Measurements from ENCODE around the gene LDAH. TPM values are rescaled to one million over a fixed set of nuclear protein-coding genes. Genes with fewer than 3 reads are reported as not detected.

LDAH gene
- total RNA-seq, 2 experiments from 2014 or later = 26.2 to 29.3 TPM

- POLR2A ChIA-PET = no interaction called here
- H3K27me3 Mint-ChIP-seq = peaks cover 39% of the 10 kb centered on the region
- CTCF ChIA-PET = interaction anchor here (2.0 kb wide), 1 partner anchor 129 kb away, joined by 5 read pairs; no protein-coding TSS in a partner anchor
Observed at GRCh38 chr2:20834331-20834730, 11.4 kb upstream of the LDAH start.

GRCh38 chr2:20832606-20833005 is 9.7 kb upstream of the LDAH start:
- TF ChIP-seq CTCF (IDR thresholded peaks at IDR 0.05) = no peak
- ATAC-seq = no peak
- ChIA-PET POLR2A (no interaction called here), CTCF (interaction anchor here (0.6 kb wide), 1 partner anchor 149 kb away, joined by 3 read pairs; no protein-coding TSS in a partner anchor)
- intact Hi-C loops (cut with micrococcal nuclease) = no loop called here
- Mint-ChIP-seq H3K9me3 (peaks cover 5% of the 10 kb centered on the region), H3K27me3 (peaks cover 28% of the 10 kb centered on the region), H3K36me3 (ENCODE audit: low read depth) (no peaks in the 10 kb centered on the region), H3K27ac (no peak overlapping the region), H3K4me1 (ENCODE audit: low read depth) (no peaks in the 10 kb centered on the region), H3K4me3 (no peak overlapping the region)
- no peak for DNase-seq

More at GRCh38 chr2:20834331-20834730, 11.4 kb upstream of the LDAH start:
- Mint-ChIP-seq H3K27ac (no peak overlapping the region), H3K4me1 (ENCODE audit: low read depth) (no peaks in the 10 kb centered on the region), H3K4me3 (no peak overlapping the region), H3K36me3 (ENCODE audit: low read depth) (no peaks in the 10 kb centered on the region), H3K9me3 (peaks cover 9% of the 10 kb centered on the region)
- no peak for DNase-seq
- no peak for ATAC-seq
- TF ChIP-seq CTCF (IDR thresholded peaks at IDR 0.05) = no peak
- intact Hi-C loops (cut with micrococcal nuclease) = no loop called here

GRCh38 chr2:20829861-20830260 is 7.0 kb upstream of the LDAH start:
- ChIA-PET POLR2A (no interaction called here), CTCF (no interaction called here)
- TF ChIP-seq CTCF (IDR thresholded peaks at IDR 0.05) = no peak
- Mint-ChIP-seq H3K9me3 (peaks cover 5% of the 10 kb centered on the region), H3K27ac (no peak overlapping the region), H3K4me1 (ENCODE audit: low read depth) (no peaks in the 10 kb centered on the region), H3K4me3 (no peak overlapping the region), H3K27me3 (peaks cover 17% of the 10 kb centered on the region), H3K36me3 (ENCODE audit: low read depth) (no peaks in the 10 kb centered on the region)
- DNase-seq (no peak), ATAC-seq (no peak)
- intact Hi-C loops (cut with micrococcal nuclease) = no loop called here

GRCh38 chr2:20823917-20824316 is 1.0 kb upstream of the LDAH start:
- ATAC-seq (no peak), DNase-seq (no peak)
- CTCF ChIA-PET = interaction anchor here (1.3 to 2.4 kb wide), 2 partner anchors 147 to 163 kb away, joined by 3 to 10 read pairs; no protein-coding TSS in a partner anchor
- no peaks in the 10 kb centered on the region for H3K27me3 Mint-ChIP-seq
- TF ChIP-seq CTCF (IDR thresholded peaks at IDR 0.05) = no peak
- no peak overlapping the region for H3K27ac Mint-ChIP-seq
- intact Hi-C loops (cut with micrococcal nuclease) = no loop called here
- peaks cover 15% of the 10 kb centered on the region for H3K4me1 Mint-ChIP-seq (ENCODE audit: low read depth)
- peaks cover 6% of the 10 kb centered on the region for H3K36me3 Mint-ChIP-seq (ENCODE audit: low read depth)
- peak overlapping the region; percentile 30 for H3K4me3 Mint-ChIP-seq
- POLR2A ChIA-PET = interaction anchor here (1.7 kb wide), 1 partner anchor 27 kb away, joined by 4 read pairs; no protein-coding TSS in a partner anchor
- H3K9me3 Mint-ChIP-seq = no peaks in the 10 kb centered on the region

GRCh38 chr2:20818820-20819219 is 4.1 kb downstream of the LDAH start:
- ChIA-PET CTCF (no interaction called here), POLR2A (interaction anchor here (1.0 kb wide), 1 partner anchor 9 kb away, joined by 5 read pairs; no protein-coding TSS in a partner anchor)
- H3K27ac Mint-ChIP-seq = peak overlapping the region; percentile 46
- intact Hi-C loops (cut with micrococcal nuclease) = no loop called here
- peaks cover 31% of the 10 kb centered on the region for H3K4me1 Mint-ChIP-seq (ENCODE audit: low read depth)
- H3K9me3 Mint-ChIP-seq = no peaks in the 10 kb centered on the region
- H3K4me3 Mint-ChIP-seq = no peak overlapping the region
- peak; percentile 6 for DNase-seq
- peaks cover 11% of the 10 kb centered on the region for H3K36me3 Mint-ChIP-seq (ENCODE audit: low read depth)
- no peaks in the 10 kb centered on the region for H3K27me3 Mint-ChIP-seq
- no peak for TF ChIP-seq CTCF (IDR thresholded peaks at IDR 0.05)
- ATAC-seq = peak; percentile 32

All from activated CD8-positive, alpha-beta T cell treated with anti-CD3 and anti-CD28 coated beads for 36 hours (primary cell).